Nephron progenitor cell (in vitro differentiated cells): ENCODE data around the gene ADIPOR2.
A peak's percentile ranks its signal among the peaks of the same experiment; 100 is the strongest.

Experiments used
- DNase-seq: peaks from one replicate; pipeline ENCODE4 v3.0.0; 2021
- H3K27ac Mint-ChIP-seq: 2 replicates; pipeline ENCODE4 v1.8.0; 2021; ENCODE audit warnings: mild to moderate bottlenecking, moderate library complexity, mixed read lengths
- H3K27me3 Mint-ChIP-seq: 2 replicates; pipeline ENCODE4 v1.8.0; 2021; ENCODE audit warnings: mild to moderate bottlenecking, low read depth, mixed read lengths; ENCODE audit not compliant: poor library complexity
- H3K36me3 Mint-ChIP-seq: 2 replicates; pipeline ENCODE4 v1.8.0; 2021; ENCODE audit warnings: low read depth, mixed read lengths
- H3K4me1 Mint-ChIP-seq: 2 replicates; pipeline ENCODE4 v1.8.0; 2021; ENCODE audit warnings: mixed read lengths
- H3K4me3 Mint-ChIP-seq: 2 replicates; pipeline ENCODE4 v1.8.0; 2021; ENCODE audit warnings: mild to moderate bottlenecking, moderate library complexity, mixed read lengths
- H3K9me3 Mint-ChIP-seq: 2 replicates; pipeline ENCODE4 v1.8.0; 2021; ENCODE audit warnings: mild to moderate bottlenecking, moderate library complexity, mixed read lengths
- CTCF ChIP-seq: fragments of 200-600 bp; sonication (generic); IDR thresholded peaks from 2 replicates; pipeline ENCODE4 v1.5.0; 2021; ENCODE audit warnings: antibody characterized with exemption

ADIPOR2 gene

GRCh38 chr12:1651946-1652345, 38.9 kb upstream of the ADIPOR2 start:
- no peak overlapping the region for H3K27ac Mint-ChIP-seq
- DNase-seq: no peak
- H3K27me3 Mint-ChIP-seq: peaks cover 9% of the 10 kb centered on the region
- H3K4me1 Mint-ChIP-seq: peaks cover 20% of the 10 kb centered on the region
- TF ChIP-seq CTCF: no peak
- no peaks in the 10 kb centered on the region for H3K9me3 Mint-ChIP-seq
- peaks cover 25% of the 10 kb centered on the region for H3K36me3 Mint-ChIP-seq
- no peak overlapping the region for H3K4me3 Mint-ChIP-seq

GRCh38 chr12:1655225-1655788, 35.6 kb upstream of the ADIPOR2 start:
- H3K36me3 Mint-ChIP-seq: no peaks in the 10 kb centered on the region
- H3K4me1 Mint-ChIP-seq: peaks cover 18% of the 10 kb centered on the region
- H3K4me3 Mint-ChIP-seq: no peak overlapping the region
- no peaks in the 10 kb centered on the region for H3K9me3 Mint-ChIP-seq
- peaks cover 16% of the 10 kb centered on the region for H3K27me3 Mint-ChIP-seq
- no peak for DNase-seq
- H3K27ac Mint-ChIP-seq: no peak overlapping the region
- no peak for TF ChIP-seq CTCF

- Mint-ChIP-seq H3K4me1 (peaks cover 23% of the 10 kb centered on the region), H3K27me3 (peaks cover 16% of the 10 kb centered on the region), H3K4me3 (no peak overlapping the region), H3K9me3 (no peaks in the 10 kb centered on the region), H3K27ac (no peak overlapping the region), H3K36me3 (no peaks in the 10 kb centered on the region)
- no peak for DNase-seq
- no peak for TF ChIP-seq CTCF
Measured at GRCh38 chr12:1656902-1657301, 34.0 kb upstream of the ADIPOR2 start.

GRCh38 chr12:1657688-1658087, 33.2 kb upstream of the ADIPOR2 start:
- H3K36me3 Mint-ChIP-seq: no peaks in the 10 kb centered on the region
- peaks cover 23% of the 10 kb centered on the region for H3K4me1 Mint-ChIP-seq
- no peak for DNase-seq

GRCh38 chr12:1660304-1661187, 30.3 kb upstream of the ADIPOR2 start:
- H3K36me3 Mint-ChIP-seq: no peaks in the 10 kb centered on the region
- H3K4me3 Mint-ChIP-seq: peak overlapping the region; percentile 75
- peaks cover 23% of the 10 kb centered on the region for H3K4me1 Mint-ChIP-seq
- TF ChIP-seq CTCF: no peak
- H3K9me3 Mint-ChIP-seq: peaks cover 4% of the 10 kb centered on the region
- DNase-seq: no peak
- no peak overlapping the region for H3K27ac Mint-ChIP-seq
- H3K27me3 Mint-ChIP-seq: peaks cover 18% of the 10 kb centered on the region

More at GRCh38 chr12:1657688-1658087, 33.2 kb upstream of the ADIPOR2 start:
- H3K4me3 Mint-ChIP-seq: no peak overlapping the region
- no peak for TF ChIP-seq CTCF
- H3K9me3 Mint-ChIP-seq: no peaks in the 10 kb centered on the region
- H3K27me3 Mint-ChIP-seq: peaks cover 15% of the 10 kb centered on the region
- H3K27ac Mint-ChIP-seq: no peak overlapping the region
